ENCODE data around the gene RPL3.
A peak's percentile ranks its signal among the peaks of the same experiment; 100 is the strongest.

The RPL3 gene

DNA sequence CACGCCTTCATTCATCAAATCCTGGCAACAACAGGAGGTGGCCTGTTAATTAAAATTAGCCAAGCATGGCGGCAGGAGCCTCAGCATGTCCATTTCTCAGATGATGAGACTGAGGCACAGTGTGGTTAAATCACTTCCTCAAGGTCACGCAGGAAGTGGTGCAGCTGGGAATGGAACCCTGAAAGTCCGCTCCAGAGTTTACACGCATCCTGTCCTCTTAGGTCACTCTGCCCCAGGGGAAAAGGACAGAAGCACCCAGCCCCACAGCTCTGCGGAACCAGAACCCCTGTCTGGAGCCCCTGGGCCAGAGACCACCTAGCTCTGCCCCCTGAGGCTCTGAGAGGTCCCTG is 19.6 kb downstream of the RPL3 start:
- no peak for DNase-seq (ENCODE audit: low read depth)

DNA sequence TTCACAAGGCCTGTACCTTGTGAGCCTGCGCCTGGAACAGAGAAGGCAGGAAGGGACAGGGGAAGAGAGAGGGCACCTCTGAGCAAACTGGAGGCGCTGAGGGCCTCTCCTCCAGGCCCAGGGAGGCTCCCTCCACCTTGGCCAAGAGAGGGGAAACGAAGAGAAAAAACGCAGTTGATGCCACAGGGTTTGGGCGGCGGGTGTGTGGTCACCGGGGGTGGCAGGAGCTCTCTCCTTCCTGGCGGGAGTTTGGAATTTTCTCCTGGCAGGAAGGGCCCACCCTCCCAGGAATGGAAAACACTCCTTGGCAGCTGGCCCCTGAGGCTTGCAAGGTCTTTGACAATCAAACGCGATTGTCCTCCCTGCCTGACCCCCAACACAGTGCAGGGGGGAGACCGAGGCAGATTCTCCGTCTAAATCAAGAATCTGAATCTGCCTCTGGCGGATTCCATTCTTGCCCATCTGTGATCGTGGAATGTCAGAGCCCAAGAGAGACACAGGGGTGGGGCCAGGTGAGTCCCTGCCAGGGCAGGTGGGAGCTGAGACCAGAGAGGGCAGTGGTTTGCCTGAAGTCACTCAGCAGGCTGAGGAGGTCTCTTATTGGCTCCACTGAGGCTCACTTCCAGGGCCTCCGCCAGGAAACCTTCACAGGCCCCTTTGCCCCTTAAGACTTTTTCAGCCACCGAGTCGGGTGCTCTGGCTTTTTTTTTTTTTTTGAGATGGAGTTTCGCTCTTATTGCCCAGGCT is 21.0 kb downstream of the RPL3 start:
- no peak for DNase-seq (ENCODE audit: low read depth)

DNA sequence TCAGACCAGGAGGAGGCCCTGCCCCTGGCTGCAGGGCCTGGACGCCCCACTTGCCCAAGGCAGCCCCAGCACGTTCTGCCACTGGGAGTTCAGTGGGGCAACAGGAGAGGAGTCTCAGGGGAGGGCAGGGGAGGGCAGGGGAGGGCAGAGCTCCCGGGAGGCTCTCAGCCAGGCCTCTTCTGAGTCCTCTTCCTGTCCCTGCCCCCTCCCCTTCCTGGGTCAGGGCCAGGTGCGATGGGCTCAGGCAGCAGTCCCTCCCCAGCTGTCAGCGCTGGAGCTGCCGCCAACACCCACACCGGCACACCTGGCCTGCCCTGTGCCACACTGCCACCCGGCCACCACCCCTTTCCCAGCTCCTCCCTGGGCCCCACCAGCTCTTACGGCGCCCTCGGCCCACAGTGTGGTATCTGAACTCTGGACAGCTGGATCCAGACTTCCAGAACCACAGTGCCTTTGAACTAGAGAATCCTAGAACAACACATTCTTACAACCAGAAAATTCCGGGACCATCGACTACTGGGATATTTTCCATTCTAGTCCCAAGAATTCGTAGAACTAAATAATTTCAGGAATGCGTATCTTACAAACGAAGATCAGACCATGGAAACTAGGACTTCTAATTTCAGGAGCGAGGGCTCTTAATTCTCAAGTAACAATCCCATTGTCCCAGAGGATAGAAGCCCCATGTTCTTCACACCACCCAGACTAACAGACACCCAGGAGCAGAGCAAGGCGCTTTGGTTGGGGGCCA is 21.8 kb downstream of the RPL3 start:
- DNase-seq (ENCODE audit: low read depth), result no peak

DNA sequence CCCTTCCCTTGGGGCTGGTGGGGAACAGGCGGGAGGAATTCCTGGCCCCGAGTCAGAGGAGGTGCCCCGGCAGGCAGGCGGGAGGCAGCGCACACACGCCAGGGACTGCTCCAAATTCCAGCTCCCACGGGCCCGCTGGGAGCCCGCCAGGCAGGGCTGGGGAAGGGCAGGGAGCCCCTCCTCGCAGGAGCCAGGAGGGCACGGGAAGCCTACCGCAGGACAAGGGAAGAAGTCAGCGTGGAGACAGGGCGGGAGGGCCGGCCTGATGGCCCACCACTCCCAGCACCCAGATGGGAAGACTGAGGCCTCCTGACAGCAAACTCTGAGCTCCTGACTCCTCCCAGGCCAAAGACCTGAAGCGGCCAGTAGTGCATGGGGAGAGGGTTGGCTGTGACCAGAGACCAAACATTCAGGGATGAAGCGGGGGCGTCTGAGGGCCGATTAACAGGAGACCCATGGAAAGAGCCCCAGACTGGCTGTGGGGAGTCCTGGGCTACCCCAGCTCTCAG is 22.4 kb downstream of the RPL3 start:
- no peak for DNase-seq (ENCODE audit: low read depth)

DNA sequence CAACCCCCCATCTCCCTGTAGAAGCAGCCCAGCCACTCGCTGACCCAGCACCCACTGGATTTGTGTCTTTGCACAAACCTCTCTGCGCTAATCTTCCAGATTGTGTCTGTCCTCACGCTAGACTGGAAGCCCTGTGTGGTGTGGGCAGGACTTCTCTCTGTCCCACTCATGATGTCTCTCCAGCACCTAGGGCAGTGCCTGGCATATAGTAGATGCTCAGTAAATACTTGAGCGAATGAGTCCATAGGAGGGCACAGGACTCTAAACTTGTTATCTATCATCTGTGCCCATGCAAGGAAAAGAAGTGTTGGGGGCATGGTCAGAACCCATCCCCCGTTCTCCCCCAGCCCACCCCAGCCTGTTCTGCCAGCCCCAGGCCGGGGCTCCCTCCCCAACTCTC is 22.9 kb downstream of the RPL3 start:
- no peak for DNase-seq (ENCODE audit: low read depth)

DNA sequence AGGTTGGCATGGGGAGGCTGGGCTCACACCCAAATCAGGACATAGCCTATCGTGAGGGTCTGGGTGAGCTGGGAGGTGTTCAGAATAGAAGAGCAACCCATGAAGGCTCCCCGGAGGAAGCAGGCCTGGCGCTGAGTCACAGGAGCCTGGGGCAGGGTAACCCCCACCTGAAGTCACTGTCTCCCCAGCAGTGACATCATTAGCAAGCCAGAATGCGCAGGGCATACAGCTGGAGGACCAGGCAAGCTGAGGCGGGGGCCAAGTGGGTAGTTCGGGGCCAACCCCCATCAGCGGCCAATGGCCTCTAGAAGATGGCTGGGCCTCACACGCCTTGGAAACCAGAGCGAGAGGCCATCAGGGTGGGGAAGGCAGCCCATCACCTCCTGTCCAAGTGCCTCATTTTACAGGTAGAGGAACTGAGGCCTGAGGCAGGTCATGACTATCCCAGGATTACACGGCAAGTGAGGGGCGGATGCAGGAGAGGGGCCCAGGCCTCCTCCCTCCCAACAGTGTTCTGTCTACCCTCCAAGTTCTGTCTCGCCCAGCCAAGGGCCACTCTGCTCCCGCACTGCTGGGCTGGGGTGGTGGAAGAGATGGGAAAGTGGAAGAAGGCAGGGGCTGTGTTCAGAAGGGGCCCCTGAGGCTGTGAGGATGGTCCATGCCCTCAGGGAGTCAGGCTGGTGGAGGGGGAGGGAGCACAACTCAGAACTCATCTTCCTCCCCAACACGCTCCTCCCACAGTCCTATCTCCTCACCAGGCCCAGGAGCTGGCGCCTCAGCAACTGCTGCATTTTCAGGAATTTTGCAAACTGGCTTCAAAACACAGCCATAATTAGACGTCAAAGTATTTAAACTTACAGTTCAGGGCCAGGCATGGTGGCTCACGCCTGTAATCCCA is 24.6 kb downstream of the RPL3 start:
- no peak for DNase-seq (ENCODE audit: low read depth)

DNA sequence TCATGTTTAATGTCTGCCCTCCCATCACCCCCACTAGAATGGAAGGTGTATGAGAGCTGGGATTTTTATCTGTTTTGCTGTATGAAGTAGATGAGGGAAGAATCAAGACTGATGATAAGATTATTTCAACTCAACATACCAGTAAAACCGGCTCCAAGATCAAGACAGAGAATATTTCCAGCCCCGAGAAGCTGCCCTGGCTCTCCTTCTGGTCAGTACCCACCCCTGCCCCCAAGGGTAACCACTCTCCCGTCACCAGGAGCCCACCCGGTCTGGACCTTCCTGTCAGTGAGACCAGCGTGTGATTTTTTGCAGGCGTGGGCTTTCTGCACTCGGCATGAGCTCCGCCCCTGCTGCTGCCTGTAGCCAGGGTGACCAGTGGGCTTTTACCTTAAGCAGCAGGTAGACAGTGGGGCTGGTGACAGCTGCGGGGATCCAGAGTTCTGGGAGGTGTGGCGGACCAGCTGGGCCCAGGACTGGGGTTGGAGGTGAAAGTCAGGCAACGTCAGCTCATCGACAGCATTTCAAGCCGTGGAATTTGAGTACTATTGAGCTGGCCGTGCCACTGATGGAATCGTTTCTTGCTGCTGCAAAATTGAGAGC is 25.6 kb downstream of the RPL3 start:
- DNase-seq (ENCODE audit: low read depth), result no peak

DNA sequence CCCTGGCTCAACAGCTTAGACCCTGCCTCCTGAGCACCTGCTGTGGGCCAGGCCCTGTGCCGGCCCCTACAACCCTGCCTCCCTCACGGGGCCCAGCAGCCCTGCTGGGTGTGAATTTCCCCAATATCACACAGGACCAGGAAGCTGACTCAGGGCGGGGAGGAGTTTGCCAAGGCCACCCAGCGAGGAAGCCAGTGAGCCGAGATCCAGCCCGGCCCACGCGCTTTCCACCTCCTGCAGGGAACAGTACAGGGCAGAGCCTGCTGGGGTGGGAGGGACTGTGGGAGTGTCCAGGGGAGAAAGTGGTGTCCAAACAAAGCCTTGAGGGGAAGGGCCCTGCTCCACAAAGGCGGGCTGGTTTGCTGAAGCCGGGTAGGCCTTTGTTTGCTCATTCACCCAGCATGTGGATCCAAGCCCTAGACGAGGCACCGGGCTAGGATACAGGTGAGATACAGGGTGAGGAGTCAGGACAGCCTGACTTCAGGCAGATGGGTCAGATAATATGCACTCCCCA is 26.8 kb downstream of the RPL3 start:
- peak; percentile 80 for DNase-seq (ENCODE audit: low read depth)

DNA sequence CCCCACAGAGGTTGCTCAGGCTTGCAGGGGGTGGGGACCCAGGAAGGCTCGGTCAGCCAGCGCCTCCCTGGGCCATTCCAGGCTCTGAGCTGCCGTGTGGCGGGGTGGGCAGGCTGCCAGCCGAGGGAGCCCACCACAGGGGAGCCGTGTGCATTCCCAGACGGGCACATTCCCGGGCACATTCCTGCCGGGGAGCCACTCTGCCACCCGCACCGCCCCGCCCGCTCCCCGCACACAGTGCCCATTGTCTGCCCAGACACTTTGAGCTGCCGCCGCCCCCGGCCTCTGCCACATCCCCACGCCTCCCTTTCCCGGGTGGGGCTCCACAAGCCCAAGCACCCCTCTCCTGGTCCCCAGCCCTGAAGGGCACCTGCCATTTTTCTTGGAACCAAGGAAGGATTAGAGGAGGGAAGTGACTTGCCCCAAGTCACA is 27.4 kb downstream of the RPL3 start:
- no peak for DNase-seq (ENCODE audit: low read depth)

DNA sequence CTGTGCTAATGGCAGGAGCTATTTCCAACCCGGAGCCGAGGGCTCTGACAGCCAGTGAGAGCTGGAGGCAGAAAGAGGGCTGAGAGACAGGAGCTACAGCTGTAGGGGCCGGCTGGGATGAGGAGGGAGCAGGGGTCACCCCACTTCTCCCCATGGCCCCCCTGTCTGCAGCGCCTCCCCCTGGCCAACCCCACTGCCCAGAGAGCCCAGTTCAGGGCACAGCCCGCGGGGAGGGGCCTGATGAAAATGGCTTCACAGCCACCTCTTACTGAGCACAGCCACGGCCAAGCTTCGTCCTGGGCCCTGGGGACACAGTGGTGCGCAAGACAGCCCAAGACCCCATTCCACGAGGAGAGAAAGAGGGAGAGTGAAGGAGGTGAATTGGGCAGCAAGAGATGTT is 27.9 kb downstream of the RPL3 start:
- DNase-seq (ENCODE audit: low read depth), result no peak

DNA sequence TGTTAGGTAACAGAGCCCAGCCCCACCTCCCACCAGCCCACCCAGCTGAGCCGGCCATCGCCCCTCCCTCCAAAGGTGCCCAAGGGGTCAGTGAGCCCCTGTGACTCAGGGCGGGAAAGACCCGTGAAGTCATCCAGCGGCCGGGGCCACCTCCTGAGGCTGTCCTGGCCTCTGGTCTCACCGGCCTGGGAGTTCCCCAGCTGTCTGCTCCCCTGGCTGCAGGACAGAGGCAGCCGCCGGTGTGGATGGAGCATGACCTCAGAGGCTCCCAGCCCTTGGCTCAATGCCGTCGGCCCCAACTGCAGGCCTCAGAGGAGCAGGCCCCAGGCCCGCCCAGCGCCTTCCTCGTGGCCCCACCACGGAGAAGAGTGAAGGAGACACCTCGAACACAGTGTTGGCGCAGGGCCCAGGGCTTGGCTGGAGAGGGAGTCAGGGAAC is 28.7 kb downstream of the RPL3 start:
- no peak for DNase-seq (ENCODE audit: low read depth)

DNA sequence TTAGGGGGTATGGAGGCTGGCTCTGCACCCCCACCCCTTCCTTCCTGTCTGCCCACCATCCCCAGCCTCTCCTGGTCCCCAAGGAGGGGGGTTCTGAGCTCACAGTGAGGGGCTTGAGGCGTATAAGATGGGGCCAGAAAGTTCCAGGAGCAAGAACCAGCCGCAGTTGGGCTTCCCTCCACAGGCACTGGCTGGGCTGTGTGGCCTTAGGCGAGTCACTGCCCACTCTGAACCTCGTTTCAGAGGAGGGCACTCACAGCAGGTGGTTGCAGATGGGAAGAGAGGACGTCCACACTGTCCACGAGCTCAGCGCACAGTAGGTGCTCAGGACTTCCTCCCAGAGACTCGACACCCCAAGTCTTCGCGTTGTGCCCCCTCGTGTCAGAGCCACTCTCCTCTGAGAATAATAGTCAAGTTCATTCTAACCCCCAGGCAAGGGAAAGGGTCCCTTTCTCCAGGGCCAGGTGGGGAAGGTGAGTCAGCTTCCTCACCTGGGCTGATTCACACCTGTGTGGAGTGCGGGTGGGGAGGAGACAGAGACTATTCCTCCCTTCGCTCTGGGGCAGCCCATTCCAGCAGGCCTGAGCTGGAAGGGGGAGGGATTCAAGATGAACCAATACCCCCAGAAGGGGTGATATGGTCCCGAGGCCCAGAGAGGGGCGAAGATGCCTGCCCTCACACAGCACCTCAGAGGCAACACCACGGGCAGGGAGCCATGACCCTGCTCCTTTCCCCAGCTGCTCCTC is 29.3 kb downstream of the RPL3 start:
- no peak for DNase-seq (ENCODE audit: low read depth)

DNA sequence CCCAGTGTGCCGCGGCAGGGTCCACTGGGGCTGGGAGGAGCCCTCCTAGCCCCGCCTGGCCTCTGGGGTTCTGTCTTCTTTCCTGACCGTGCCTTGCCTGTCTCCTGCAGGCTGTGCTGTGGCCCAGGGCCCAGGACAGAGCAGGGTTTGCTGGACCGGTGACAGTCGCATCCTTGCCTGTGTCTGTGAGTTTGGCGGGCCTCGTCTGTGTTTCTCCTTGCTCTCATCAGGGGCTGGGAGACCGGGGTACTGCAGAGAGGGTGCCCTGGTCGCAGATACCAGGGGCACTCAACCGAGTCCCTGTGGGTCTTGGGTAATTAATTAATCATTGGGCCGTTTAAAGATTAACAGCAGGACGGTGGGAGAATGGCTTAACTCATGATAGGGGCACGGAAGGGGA is 29.9 kb downstream of the RPL3 start:
- DNase-seq (ENCODE audit: low read depth), result no peak

DNA sequence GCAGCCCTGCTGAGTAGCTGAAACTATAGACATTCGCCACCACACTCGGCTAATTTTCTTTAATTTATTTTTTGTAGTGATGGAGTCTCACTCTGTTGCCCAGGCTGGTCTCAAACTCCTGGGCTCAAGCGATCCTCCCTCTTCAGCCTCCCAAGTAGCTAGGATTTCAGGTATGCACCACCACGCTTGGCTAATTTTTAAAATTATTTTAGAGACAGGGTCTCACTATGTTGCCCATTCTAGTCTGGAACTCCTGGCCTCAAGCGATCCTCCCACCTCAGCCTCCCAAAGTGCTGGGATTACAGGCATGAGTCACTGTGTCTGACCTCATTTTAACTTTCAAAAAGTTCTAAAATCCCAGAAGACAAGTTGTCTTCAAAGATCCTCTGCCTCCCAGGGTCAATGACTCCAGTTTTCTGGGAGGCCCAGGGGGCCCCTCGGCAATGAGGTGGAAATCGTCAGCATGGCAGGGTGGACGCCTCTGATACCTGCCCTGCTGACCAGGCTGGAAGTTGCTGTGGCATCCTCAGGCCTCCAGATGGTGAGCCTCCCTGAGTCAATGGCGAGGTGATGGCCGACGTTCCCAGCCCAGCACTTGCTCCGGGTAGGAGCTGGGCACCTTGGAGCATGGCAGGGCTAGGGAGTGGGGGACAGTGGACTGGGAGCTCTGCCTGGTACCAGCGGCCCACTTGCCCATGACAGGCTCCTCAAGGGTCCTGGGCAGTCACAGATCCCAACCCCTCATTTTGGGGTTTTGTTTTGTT is 31.1 kb downstream of the RPL3 start:
- DNase-seq (ENCODE audit: low read depth), result no peak

DNA sequence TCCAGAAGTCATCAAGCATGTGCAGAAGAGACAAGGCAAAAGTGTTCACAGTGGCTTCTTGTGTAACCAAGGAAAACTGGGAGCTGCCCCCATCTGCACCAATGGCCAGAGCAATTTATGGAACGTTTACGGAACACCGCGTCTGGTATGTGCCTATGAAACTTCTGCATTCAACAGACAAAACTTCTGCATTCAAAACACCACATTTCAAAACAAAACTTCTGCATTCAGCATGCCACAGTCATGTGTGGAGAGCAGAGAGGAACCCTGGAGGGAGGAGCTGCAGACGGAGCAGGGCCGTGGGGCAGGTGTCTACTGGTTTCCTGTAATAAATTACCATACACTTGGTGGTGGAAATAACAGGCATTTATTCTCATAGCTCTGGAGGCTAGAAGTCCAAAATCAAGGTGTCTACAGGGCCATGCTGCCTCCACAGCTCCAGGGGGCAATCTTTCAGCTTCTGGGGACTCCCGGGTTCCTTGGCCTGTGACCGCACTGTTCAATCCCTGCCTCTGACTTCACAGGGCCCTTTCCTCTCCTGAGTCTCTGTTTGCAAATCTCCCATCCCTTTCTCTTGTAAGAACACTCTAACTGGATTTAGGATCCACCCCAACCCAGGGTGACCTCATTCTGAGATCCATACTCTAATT is 32.2 kb downstream of the RPL3 start:
- no peak for DNase-seq (ENCODE audit: low read depth)

DNA sequence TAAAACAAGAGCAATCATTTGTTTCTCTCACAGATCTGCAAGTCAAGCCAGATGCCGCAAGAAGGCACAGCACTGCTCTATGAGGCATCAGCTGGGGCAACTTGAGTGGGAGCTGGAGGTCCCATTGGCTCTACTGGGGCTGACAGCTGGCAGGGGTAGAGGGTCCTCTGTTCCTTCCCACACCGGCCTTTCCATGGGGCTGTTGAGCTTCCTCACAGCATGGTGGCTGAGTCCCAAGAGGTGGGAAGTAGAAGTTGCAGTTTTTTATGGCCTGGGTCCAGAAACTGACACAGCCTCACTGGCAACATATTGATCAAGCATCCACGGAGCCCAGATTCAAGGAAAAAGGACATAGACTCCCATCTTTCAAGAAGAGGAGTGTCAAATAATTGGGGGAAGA is 34.4 kb downstream of the RPL3 start:
- no peak for DNase-seq (ENCODE audit: low read depth)

DNA sequence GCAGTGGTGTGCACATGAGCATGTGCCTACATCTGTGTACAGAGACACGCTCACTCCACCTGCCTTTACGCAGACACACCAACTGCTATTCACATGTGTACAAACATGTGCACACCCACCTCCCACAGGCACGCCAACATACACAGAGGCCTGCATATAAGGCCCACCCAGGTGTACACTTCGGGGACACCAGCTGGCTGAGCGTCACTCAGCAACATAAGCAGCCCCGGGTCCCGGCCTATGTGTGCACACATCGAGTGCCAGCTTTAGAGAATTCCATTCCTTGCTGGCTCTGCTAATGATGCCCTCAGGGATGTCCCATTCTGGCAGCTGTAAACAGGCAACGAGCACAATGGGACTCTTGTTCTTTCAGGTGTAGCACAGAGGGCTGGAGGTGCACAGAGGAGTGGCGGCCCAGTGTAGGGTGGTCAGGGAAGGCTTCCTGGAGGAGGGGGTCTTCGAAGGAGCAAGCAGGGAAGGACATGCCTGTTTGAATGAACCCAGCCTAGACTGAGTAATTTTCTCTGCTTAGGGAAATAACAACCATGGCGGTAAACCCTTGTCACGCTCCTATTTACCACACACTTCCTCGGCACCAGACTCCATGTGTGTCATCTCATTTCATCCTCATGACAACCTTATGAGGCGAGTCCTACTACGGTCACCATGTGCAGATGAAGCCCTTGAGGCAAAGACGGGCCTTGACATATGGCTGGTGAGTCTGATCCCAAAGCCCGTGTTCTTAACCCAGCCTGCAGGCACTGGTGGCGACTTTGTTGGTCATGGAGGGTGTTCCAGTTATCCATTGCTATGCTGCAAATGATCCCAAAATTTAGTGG is 35.1 kb downstream of the RPL3 start:
- DNase-seq (ENCODE audit: low read depth), result no peak

DNA sequence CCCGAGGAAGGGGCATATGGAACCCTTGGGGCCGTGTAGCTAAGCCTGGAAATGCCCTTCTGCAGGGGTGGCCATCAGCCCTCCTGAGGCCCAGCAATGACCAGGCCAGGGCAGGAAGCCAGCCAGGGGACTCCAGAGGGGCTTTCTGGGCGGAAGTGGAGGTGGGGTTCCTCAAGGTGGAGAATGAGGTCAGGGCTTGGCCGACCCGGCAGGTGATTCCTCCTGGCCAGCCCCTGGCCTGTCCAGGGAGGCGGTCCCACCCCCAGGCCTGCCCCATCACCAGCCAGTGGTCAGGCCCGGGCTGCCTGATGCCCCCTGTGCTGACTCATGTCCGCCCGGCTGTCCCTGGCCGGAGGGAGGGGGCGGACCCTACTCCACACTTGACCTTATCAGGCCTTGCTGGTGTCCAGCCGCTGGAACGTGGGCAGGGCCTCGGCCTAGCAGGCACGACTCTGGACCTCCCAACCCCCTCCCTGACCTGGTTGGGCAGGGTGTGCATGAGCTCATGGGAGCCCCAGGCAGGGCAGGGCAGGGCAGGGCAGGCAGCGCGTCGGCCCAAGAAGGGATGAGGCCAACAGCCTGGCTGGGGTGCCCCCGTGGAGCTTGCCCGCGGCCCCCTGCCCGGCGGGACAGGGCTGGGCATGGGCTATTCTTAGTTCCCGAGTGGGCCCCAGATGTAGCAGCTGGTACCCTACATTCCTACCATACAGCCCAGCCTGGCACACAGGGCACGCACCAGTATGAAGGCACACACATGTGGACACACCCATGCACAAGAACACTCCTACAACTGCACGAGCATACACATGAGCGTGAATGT is 35.9 kb downstream of the RPL3 start:
- no peak for DNase-seq (ENCODE audit: low read depth)

All from fibroblast of the conjunctiva (primary cell).